Right lobe of liver (tissue), 6 donors: ENCODE measurements around the gene HIF3A. TPM values are rescaled to one million over a fixed set of nuclear protein-coding genes. Genes with fewer than 3 reads are reported as not detected.

Source experiments
- ATAC-seq, 4 donors: fragments of 200-7000 bp; cut with Tn5 transposase; one replicate each; pipeline ENCODE4 v1.9.1; 2020; ENCODE audit warnings: mild to moderate bottlenecking in 4 of 4, moderate library complexity in 4 of 4
- DNase-seq, 3 donors: peaks; one replicate each; pipeline ENCODE4 v3.0.0-alpha.2; 2020
- H3K27ac ChIP-seq, 3 donors: fragments of 200-600 bp; one replicate each; pipeline ENCODE4 v1.8.0; 2022
- H3K27me3 ChIP-seq, 2 donors: fragments of 200-600 bp; one replicate each; pipeline ENCODE4 v1.8.0; 2022
- H3K36me3 ChIP-seq, 4 donors: fragments of 200-600 bp; sonication (generic) in 1 of 4; one replicate each; pipeline versions ENCODE4 v1.5.1 to v1.8.0; 2017 to 2022; ENCODE audit warnings: control low read depth in 1 of 4
- H3K4me1 ChIP-seq, 4 donors: fragments of 200-600 bp; sonication (generic) in 1 of 4; one replicate each; pipeline versions ENCODE4 v1.5.1 to v1.8.0; 2017 to 2022; ENCODE audit warnings: control low read depth in 1 of 4
- H3K4me3 ChIP-seq, 3 donors: fragments of 200-600 bp; one replicate each; pipeline ENCODE4 v1.8.0; 2022
- H3K9me3 ChIP-seq, 4 donors: fragments of 200-600 bp; sonication (generic) in 1 of 4; one replicate each; pipeline versions ENCODE4 v1.5.1 to v1.8.0; 2017 to 2022; ENCODE audit warnings: control low read depth in 1 of 4
- CTCF ChIP-seq, 4 donors: fragments of 200-600 bp in 3 of 4; fragments of 450-650 bp in 1 of 4; IDR thresholded peaks; one replicate each; pipeline versions ENCODE4 v1.5.1 to v1.8.0; 2016 to 2022; ENCODE audit warnings: antibody characterized with exemption in 4 of 4, mild to moderate bottlenecking in 2 of 4
- POLR2A ChIP-seq: fragments of 450-650 bp; IDR thresholded peaks from one replicate; pipeline ENCODE4 v1.6.1; 2017; ENCODE audit warnings: antibody characterized with exemption, mild to moderate bottlenecking
- WGBS: methylation state at CpG from one replicate; pipeline ENCODE4 v1.1.6; 2018; ENCODE audit warnings: low coverage, low lambda C conversion rate; ENCODE audit not compliant: insufficient coverage; ENCODE audit errors: missing lambda C conversion rate; 5-methylcytosine and 5-hydroxymethylcytosine counted together
- intact Hi-C, 2 donors: fragments of 100-400 bp; cut with DNase I; formaldehyde crosslinking; loops; one replicate each; pipeline versions ENCODE4 v1.11.2 to v1.14.1; 2022
- total RNA-seq, 6 experiments: library from RNA; depleted of rRNA in 2 of 6; stranded (reverse); fragments of >200 nt in 2 of 6; fragmentation: NEBNext Ultra II Directional in 3 of 6; extraction: Animal tissue kit (Norgen Biotek cat#: 25700) in 3 of 6; gene quantifications; one replicate each; pipeline versions ENCODE4 v1.1.0 to v1.2.4, GENCODE V29; 2016 to 2023
- donor health status: DM: no; HTN: yes; CAD: no.
- donor health status: DM: no; HTN: no; CAD: no.
- donor health status: DM: no; HTN: no; CAD: no.
- donor health status: DM: no; HTN: yes; CAD: no.
- donor health status: DM: no; HTN: yes; CAD: no.

The HIF3A gene
- total RNA-seq, 6 experiments from 2014 or later: 0.47 to 9.2 (median 4.5) TPM

GRCh38 chr19:46386996-46387712 lies 90.3 kb downstream of the HIF3A start:
- ATAC-seq (no peak), DNase-seq (peak in 2 of 3 donors; percentile 7 to 47)
- no peaks in the 10 kb centered on the region for H3K9me3 ChIP-seq
- H3K4me1 ChIP-seq: no peaks in the 10 kb centered on the region
- TF ChIP-seq CTCF (IDR thresholded peaks at IDR 0.05): no peak
- TF ChIP-seq POLR2A: no peak
- H3K27ac ChIP-seq: no peak overlapping the region
- 85% methylated on average over 5 of the region's 30 CpGs for WGBS
- peaks cover 4 to 46% (median 14%) of the 10 kb centered on the region in 4 donors for H3K36me3 ChIP-seq
- no peaks in the 10 kb centered on the region for H3K27me3 ChIP-seq
- no peak overlapping the region for H3K4me3 ChIP-seq
- intact Hi-C loops: loop anchor here in 1 of 2 donors (10.0 kb wide), 1 partner anchor 102 kb away; no protein-coding TSS in a partner anchor

GRCh38 chr19:46387713-46388130 lies 90.9 kb downstream of the HIF3A start:
- no peaks in the 10 kb centered on the region for H3K27me3 ChIP-seq
- no CpG with 5 or more reads among the region's 10 CpGs for WGBS
- H3K36me3 ChIP-seq: peaks cover 0 to 40% (median 11%) of the 10 kb centered on the region in 4 donors
- H3K9me3 ChIP-seq: no peaks in the 10 kb centered on the region
- H3K4me3 ChIP-seq: no peak overlapping the region
- intact Hi-C loops: loop anchor here in 1 of 2 donors (10.0 kb wide), 1 partner anchor 103 kb away; no protein-coding TSS in a partner anchor
- H3K27ac ChIP-seq: no peak overlapping the region
- ATAC-seq (no peak), DNase-seq (peak in 2 of 3 donors; percentile 9 to 39)
- H3K4me1 ChIP-seq: no peaks in the 10 kb centered on the region
- no peak for TF ChIP-seq POLR2A
- no peak for TF ChIP-seq CTCF (IDR thresholded peaks at IDR 0.05)

GRCh38 chr19:46388311-46389095 lies 91.7 kb downstream of the HIF3A start:
- Histone ChIP-seq H3K27me3 (no peaks in the 10 kb centered on the region), H3K4me3 (no peak overlapping the region), H3K27ac (no peak overlapping the region), H3K36me3 (peaks cover 0 to 36% (median 11%) of the 10 kb centered on the region in 4 donors), H3K4me1 (no peaks in the 10 kb centered on the region), H3K9me3 (no peaks in the 10 kb centered on the region)
- intact Hi-C loops: loop anchor here in 1 of 2 donors (10.0 kb wide), 1 partner anchor 104 kb away; no protein-coding TSS in a partner anchor
- DNase-seq (peak in 2 of 3 donors; percentile 13 to 50), ATAC-seq (no peak)
- TF ChIP-seq POLR2A: no peak
- no peak for TF ChIP-seq CTCF (IDR thresholded peaks at IDR 0.05)
- WGBS: 64% methylated on average over 5 of the region's 25 CpGs

GRCh38 chr19:46390121-46390858 lies 93.4 kb downstream of the HIF3A start:
- Histone ChIP-seq H3K27ac (no peak overlapping the region), H3K9me3 (no peaks in the 10 kb centered on the region), H3K4me3 (no peak overlapping the region), H3K4me1 (no peaks in the 10 kb centered on the region), H3K36me3 (peaks cover 0 to 27% (median 11%) of the 10 kb centered on the region in 4 donors), H3K27me3 (no peaks in the 10 kb centered on the region)
- TF ChIP-seq CTCF (IDR thresholded peaks at IDR 0.05) (no peak), POLR2A (no peak)
- intact Hi-C loops: loop anchor here in 1 of 2 donors (10.0 kb wide), 1 partner anchor 45 kb away; the partner anchor contains the start of gene PPP5C
- 100% methylated on average over 2 of the region's 16 CpGs for WGBS
- ATAC-seq: peak in 1 of 4 donors; percentile 13
- DNase-seq: peak in 2 of 3 donors; percentile 15 to 44
